Lung (tissue), 12 donors: Measurements from ENCODE around the gene OTUD3. TPM values are rescaled to one million over a fixed set of nuclear protein-coding genes. Genes with fewer than 3 reads are reported as not detected.

Source experiments
- ATAC-seq: fragments of 200-7000 bp; cut with Tn5 transposase; one replicate; pipeline ENCODE4 v1.9.1; 2020; ENCODE audit warnings: moderate number of reproducible peaks; ENCODE audit not compliant: insufficient read depth, low FRiP score
- DNase-seq, 3 donors: peaks; one replicate each; pipeline ENCODE4 v3.0.0-alpha.2; 2013 to 2017
- H3K27ac ChIP-seq, 2 donors: one replicate each; pipeline ENCODE4 v1.5.1; 2013; ENCODE audit warnings: mild to moderate bottlenecking in 2 of 2, moderate library complexity in 2 of 2, control low read depth in 1 of 2, inconsistent platforms in 1 of 2, low read depth in 1 of 2, low read length in 1 of 2
- H3K27me3 ChIP-seq, 3 donors: one replicate each; pipeline ENCODE4 v1.5.1; 2013; ENCODE audit warnings: low read length in 2 of 3; ENCODE audit not compliant: control insufficient read depth in 3 of 3, insufficient read depth in 3 of 3
- H3K36me3 ChIP-seq, 4 donors: one replicate each; pipeline ENCODE4 v1.5.1; 2013; ENCODE audit warnings: low read length in 4 of 4, mild to moderate bottlenecking in 1 of 4, moderate library complexity in 1 of 4; ENCODE audit not compliant: control insufficient read depth in 4 of 4, insufficient read depth in 4 of 4
- H3K4me1 ChIP-seq, 5 donors: one replicate each; pipeline ENCODE4 v1.5.1; 2013; ENCODE audit warnings: low read length in 5 of 5, mild to moderate bottlenecking in 2 of 5, moderate library complexity in 1 of 5; ENCODE audit not compliant: control insufficient read depth in 5 of 5, insufficient read depth in 5 of 5
- H3K4me3 ChIP-seq: one replicate; pipeline ENCODE4 v1.5.1; 2013; ENCODE audit warnings: mild to moderate bottlenecking, control low read depth, moderate library complexity
- H3K9ac ChIP-seq, 2 donors: one replicate each; pipeline ENCODE4 v1.5.1; 2013; ENCODE audit warnings: low read length in 2 of 2, control low read depth in 1 of 2; ENCODE audit not compliant: insufficient read depth in 1 of 2
- H3K9me3 ChIP-seq, 4 donors: one replicate each; pipeline ENCODE4 v1.5.1; 2013; ENCODE audit warnings: low read length in 3 of 4, mild to moderate bottlenecking in 1 of 4, moderate library complexity in 1 of 4; ENCODE audit not compliant: control insufficient read depth in 4 of 4, insufficient read depth in 3 of 4
- WGBS, 2 donors: extraction: QIAGEN DNeasy Blood & Tissue Kit; methylation state at CpG; one replicate each; pipeline ENCODE4 v1.1.7; 2013; 5-methylcytosine and 5-hydroxymethylcytosine counted together
- polyA plus RNA-seq, 2 donors: library from polyadenylated mRNA; stranded (reverse); fragments of 200-250 nt; gene quantifications; one replicate each; pipeline ENCODE4 v1.2.1, GENCODE V29; 2013
- total RNA-seq, 2 donors: library from RNA; depleted of rRNA in 1 of 2; stranded (reverse); fragments of >200 nt in 1 of 2; gene quantifications; one replicate each; pipeline ENCODE4 v1.2.1, GENCODE V29; 2014 to 2021
- TF ChIP-seq, protein P1 (sequence below): IDR thresholded peaks from 2 replicates; pipeline ENCODE4 v1.5.1; 2012; ENCODE audit warnings: mild to moderate bottlenecking; ENCODE audit errors: control extremely low read depth, extremely low read depth
- donor health status: control.
- donor health status: control.
- donor health status: Bipolar disorder and iron deficiency.
- donor health status: healthy.
- donor health status: DM: yes; HTN: yes; CAD: no.

OTUD3 gene
- total and polyA plus RNA-seq, 4 donors = 1.7 to 8.6 (median 6.7) TPM

- no peak for ATAC-seq
Measured at GRCh38 chr1:19888112-19888511, 5.9 kb downstream of the OTUD3 start.

DNA sequence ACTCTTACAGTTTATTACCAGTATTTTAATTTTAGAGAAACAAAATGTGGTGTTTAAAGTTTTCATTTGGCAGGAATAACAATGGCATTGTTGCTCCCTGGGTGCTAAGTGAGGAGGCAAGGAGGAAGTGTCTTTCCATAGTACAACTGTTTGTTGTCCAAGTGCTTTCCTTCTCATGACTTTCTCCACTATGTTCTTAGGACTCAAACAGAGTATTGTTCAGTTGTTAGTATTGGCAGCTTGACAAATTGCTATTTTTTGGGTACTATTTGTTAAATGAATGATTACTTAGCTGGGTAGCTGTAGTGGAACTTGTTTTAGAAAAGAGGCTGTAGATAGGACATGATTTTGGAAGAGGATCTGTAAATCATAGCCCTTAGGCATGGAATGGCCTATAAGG is 7.5 kb downstream of the OTUD3 start:
- no peak for ATAC-seq
- H3K27ac ChIP-seq = no peak overlapping the region

More at GRCh38 chr1:19888112-19888511, 5.9 kb downstream of the OTUD3 start:
- H3K36me3 ChIP-seq = peaks cover 12 to 22% (median 16%) of the 10 kb centered on the region in 4 donors
- no peak overlapping the region for H3K4me3 ChIP-seq
- H3K9me3 ChIP-seq = no peaks in the 10 kb centered on the region
- no peak overlapping the region for H3K27ac ChIP-seq
- peak in 1 of 3 donors; percentile 33 for DNase-seq
- H3K4me1 ChIP-seq = peaks cover 4 to 15% (median 10%) of the 10 kb centered on the region in 5 donors
- H3K27me3 ChIP-seq = no peaks in the 10 kb centered on the region
- TF ChIP-seq, protein P1, sequence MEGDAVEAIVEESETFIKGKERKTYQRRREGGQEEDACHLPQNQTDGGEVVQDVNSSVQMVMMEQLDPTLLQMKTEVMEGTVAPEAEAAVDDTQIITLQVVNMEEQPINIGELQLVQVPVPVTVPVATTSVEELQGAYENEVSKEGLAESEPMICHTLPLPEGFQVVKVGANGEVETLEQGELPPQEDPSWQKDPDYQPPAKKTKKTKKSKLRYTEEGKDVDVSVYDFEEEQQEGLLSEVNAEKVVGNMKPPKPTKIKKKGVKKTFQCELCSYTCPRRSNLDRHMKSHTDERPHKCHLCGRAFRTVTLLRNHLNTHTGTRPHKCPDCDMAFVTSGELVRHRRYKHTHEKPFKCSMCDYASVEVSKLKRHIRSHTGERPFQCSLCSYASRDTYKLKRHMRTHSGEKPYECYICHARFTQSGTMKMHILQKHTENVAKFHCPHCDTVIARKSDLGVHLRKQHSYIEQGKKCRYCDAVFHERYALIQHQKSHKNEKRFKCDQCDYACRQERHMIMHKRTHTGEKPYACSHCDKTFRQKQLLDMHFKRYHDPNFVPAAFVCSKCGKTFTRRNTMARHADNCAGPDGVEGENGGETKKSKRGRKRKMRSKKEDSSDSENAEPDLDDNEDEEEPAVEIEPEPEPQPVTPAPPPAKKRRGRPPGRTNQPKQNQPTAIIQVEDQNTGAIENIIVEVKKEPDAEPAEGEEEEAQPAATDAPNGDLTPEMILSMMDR = no peak
- 68 to 69% methylated on average over 1 of the region's 1 CpG for whole genome bisulfite sequencing, 2 donors
- H3K9ac ChIP-seq = no peak overlapping the region

DNA sequence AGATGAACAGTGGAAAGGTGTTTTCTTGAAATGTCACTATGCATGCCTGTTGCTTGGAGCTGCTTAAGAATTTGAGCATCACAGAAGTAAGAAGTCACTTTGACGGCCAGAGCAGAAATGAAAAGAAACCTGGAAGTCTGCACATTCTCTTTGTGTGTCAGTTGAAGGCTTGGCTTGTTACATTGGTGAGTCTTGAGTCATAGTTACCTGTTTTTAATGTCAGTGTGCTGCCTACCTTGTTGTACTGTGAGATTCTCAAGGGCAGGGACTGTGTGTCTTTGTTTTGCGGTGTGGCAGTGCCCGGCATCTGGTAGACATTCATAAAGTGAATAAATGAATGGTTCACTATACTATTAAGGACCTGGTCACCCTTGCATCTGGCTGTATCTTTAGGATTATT is 9.9 kb downstream of the OTUD3 start:
- Histone ChIP-seq H3K36me3 (peaks cover 24 to 42% (median 26%) of the 10 kb centered on the region in 4 donors), H3K9ac (no peak overlapping the region), H3K27me3 (no peaks in the 10 kb centered on the region), H3K4me3 (no peak overlapping the region), H3K9me3 (no peaks in the 10 kb centered on the region), H3K27ac (no peak overlapping the region), H3K4me1 (peaks cover 0 to 4% (median 2%) of the 10 kb centered on the region in 5 donors)
- WGBS, 2 donors = 94 to 95% methylated on average over 3 of the region's 3 CpGs
- TF ChIP-seq, protein P1 = no peak
- ATAC-seq (no peak), DNase-seq (no peak)

More for the DNA sequence above, 7.5 kb downstream of the OTUD3 start:
- H3K9me3 ChIP-seq = no peaks in the 10 kb centered on the region
- H3K4me3 ChIP-seq = no peak overlapping the region
- H3K9ac ChIP-seq = no peak overlapping the region
- peaks cover 0 to 4% (median 3%) of the 10 kb centered on the region in 5 donors for H3K4me1 ChIP-seq
- DNase-seq = no peak
- H3K36me3 ChIP-seq = peaks cover 22 to 33% (median 24%) of the 10 kb centered on the region in 4 donors
- TF ChIP-seq, protein P1 = no peak
- H3K27me3 ChIP-seq = no peaks in the 10 kb centered on the region

DNA sequence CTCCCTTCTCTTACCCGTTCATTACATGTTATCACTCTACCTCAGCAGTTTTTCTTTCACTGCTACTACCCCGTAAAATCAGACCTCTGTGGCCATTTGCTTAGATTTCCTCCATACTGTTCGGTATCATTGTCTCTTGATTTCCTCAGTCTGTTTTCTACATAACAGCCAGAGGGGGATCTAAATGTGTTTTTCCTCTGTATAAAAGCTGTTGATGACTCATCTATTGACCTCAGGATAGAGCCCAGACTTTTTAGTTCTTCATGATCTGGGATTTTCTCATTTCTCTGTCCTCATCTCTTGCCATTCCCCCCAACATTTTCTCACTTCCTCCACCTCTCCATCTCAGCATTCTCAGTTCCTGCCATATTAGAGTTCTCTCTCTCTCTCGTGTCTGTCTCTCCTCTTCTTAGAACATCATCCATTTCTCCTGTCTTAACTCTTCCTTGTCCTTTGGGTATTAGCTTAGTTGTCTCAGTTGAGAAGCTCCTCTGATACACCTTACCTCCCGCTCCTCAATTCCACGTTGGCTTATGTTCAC is 10.5 kb downstream of the OTUD3 start:
- Histone ChIP-seq H3K27me3 (no peaks in the 10 kb centered on the region), H3K36me3 (peaks cover 24 to 46% (median 27%) of the 10 kb centered on the region in 4 donors), H3K27ac (no peak overlapping the region), H3K9ac (no peak overlapping the region), H3K4me3 (no peak overlapping the region), H3K9me3 (no peaks in the 10 kb centered on the region), H3K4me1 (peaks cover 0 to 4% (median 2%) of the 10 kb centered on the region in 5 donors)
- TF ChIP-seq, protein P1 = no peak
- WGBS, 2 donors = 84 to 90% methylated on average over 6 of the region's 6 CpGs
- ATAC-seq = no peak
- no peak for DNase-seq
